DND-41 (cell line): ENCODE measurements around the gene STOML3.

Source experiments
- EZH2 ChIP-seq: IDR thresholded peaks from 3 replicates; pipeline ENCODE4 v1.6.1; 2012; ENCODE audit warnings: borderline replicate concordance, low read depth, mild to moderate bottlenecking, moderate library complexity, low read length, inconsistent platforms; ENCODE audit not compliant: severe bottlenecking
- TF ChIP-seq, protein P1 (sequence below): IDR thresholded peaks from 2 replicates; pipeline ENCODE4 v1.5.1; 2012; ENCODE audit warnings: borderline replicate concordance, low read length, moderate library complexity, mild to moderate bottlenecking; ENCODE audit not compliant: poor library complexity, severe bottlenecking; ENCODE audit errors: extremely low read depth

- TF ChIP-seq EZH2, result no peak
- TF ChIP-seq, protein P1, sequence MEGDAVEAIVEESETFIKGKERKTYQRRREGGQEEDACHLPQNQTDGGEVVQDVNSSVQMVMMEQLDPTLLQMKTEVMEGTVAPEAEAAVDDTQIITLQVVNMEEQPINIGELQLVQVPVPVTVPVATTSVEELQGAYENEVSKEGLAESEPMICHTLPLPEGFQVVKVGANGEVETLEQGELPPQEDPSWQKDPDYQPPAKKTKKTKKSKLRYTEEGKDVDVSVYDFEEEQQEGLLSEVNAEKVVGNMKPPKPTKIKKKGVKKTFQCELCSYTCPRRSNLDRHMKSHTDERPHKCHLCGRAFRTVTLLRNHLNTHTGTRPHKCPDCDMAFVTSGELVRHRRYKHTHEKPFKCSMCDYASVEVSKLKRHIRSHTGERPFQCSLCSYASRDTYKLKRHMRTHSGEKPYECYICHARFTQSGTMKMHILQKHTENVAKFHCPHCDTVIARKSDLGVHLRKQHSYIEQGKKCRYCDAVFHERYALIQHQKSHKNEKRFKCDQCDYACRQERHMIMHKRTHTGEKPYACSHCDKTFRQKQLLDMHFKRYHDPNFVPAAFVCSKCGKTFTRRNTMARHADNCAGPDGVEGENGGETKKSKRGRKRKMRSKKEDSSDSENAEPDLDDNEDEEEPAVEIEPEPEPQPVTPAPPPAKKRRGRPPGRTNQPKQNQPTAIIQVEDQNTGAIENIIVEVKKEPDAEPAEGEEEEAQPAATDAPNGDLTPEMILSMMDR, result no peak
Measured at GRCh38 chr13:38970380-38971051, 20.1 kb downstream of the STOML3 start.
